Endothelial cell of umbilical vein (primary cell): ENCODE measurements around the gene PCP4L1. TPM values are rescaled to one million over a fixed set of nuclear protein-coding genes. Genes with fewer than 3 reads are reported as not detected.
"Not testable (repeated sequence)": the region's sequence is repeated elsewhere in the genome, so short reads cannot be mapped to it uniquely, and the experiment has no call there.

Source experiments
- BruUV-seq: library from RNA; stranded (reverse); fragments of 400-500 nt; replicated peaks from 2 replicates; lab custom pipeline; 2021; lab: Mats Ljungman, UMichigan
- CTCF ChIA-PET: fragments of 300-600, 350-600 bp; sonication (Branson Sonifier 250); formaldehyde crosslinking; loops from one replicate; lab custom pipeline; 2021; ENCODE audit warnings: antibody characterized with exemption, inconsistent platforms; lab: Charles Lee
- POLR2A ChIA-PET: fragments of 300-600, 350-600 bp; sonication (Branson Sonifier 250); formaldehyde crosslinking; loops from one replicate; lab custom pipeline; 2021; ENCODE audit warnings: antibody characterized with exemption, inconsistent platforms; lab: Charles Lee
- DNase-seq: peaks from one replicate; pipeline ENCODE4 v3.0.0-alpha.2; 2011; ENCODE audit warnings: low read depth, low spot score
- FAIRE-seq: peaks from 2 replicates; lab custom pipeline; 2011; peaks lifted over from hg19 to GRCh38; lab: Jason Lieb, UNC
- H2AFZ ChIP-seq: 2 replicates; pipeline ENCODE4 v1.6.0; 2012; ENCODE audit warnings: low read depth, low read length, control low read depth, inconsistent platforms
- H3K27ac ChIP-seq: 2 replicates; pipeline ENCODE4 v1.5.1; 2011; ENCODE audit warnings: low read depth, mild to moderate bottlenecking, control low read depth, low read length, moderate library complexity; ENCODE audit not compliant: insufficient read depth
- H3K27me3 ChIP-seq, 2 experiments: 2 replicates each; pipeline versions ENCODE4 v1.6.0 to v1.6.1; 2011; ENCODE audit warnings: low read length in 2 of 2, mixed read lengths in 1 of 2; ENCODE audit not compliant: control insufficient read depth in 2 of 2, insufficient read depth in 2 of 2
- H3K36me3 ChIP-seq, 2 experiments: 2 replicates in 1 of 2; 3 replicates in 1 of 2; pipeline ENCODE4 v1.5.1; 2011; ENCODE audit warnings: low read length in 2 of 2, mild to moderate bottlenecking in 1 of 2, moderate library complexity in 1 of 2; ENCODE audit not compliant: control insufficient read depth in 2 of 2, insufficient read depth in 2 of 2; ENCODE audit errors: extremely low read depth in 1 of 2
- H3K4me1 ChIP-seq: 3 replicates; pipeline ENCODE4 v1.5.1; 2011; ENCODE audit warnings: mild to moderate bottlenecking, low read length; ENCODE audit not compliant: control insufficient read depth, insufficient read depth; ENCODE audit errors: extremely low read depth
- H3K4me2 ChIP-seq: 2 replicates; pipeline ENCODE4 v1.6.1; 2011; ENCODE audit warnings: low read length, control low read depth, mixed read lengths; ENCODE audit not compliant: insufficient read depth
- H3K4me3 ChIP-seq, 3 experiments: fragments of 200-600 bp in 1 of 3; sonication (generic), shearing (Covaris generic) in 1 of 3; replicated peaks in 1 of 3; 2 replicates each; pipeline ENCODE4 v1.5.1; 2011 to 2016; ENCODE audit warnings: control low read depth in 3 of 3, low read length in 3 of 3, mild to moderate bottlenecking in 2 of 3, inconsistent platforms in 1 of 3, low read depth in 1 of 3, moderate library complexity in 1 of 3; ENCODE audit not compliant: insufficient read depth in 1 of 3
- H3K79me2 ChIP-seq: 2 replicates; pipeline ENCODE4 v1.6.0; 2012; ENCODE audit warnings: low read length, inconsistent platforms; ENCODE audit not compliant: control insufficient read depth, insufficient read depth
- H3K9ac ChIP-seq: replicated peaks from 2 replicates; pipeline ENCODE3; 2011; ENCODE audit warnings: low read length, control low read depth; ENCODE audit not compliant: insufficient read depth; ENCODE audit errors: extremely low read depth
- H3K9me1 ChIP-seq: replicated peaks from 3 replicates; pipeline ENCODE4 v1.6.0; 2011; ENCODE audit warnings: mild to moderate bottlenecking, low read length; ENCODE audit not compliant: control insufficient read depth, insufficient read depth; ENCODE audit errors: extremely low read depth
- H3K9me3 ChIP-seq: replicated peaks from 2 replicates; pipeline ENCODE4 v1.5.1; 2012; ENCODE audit warnings: low read length, inconsistent platforms; ENCODE audit not compliant: control insufficient read depth, insufficient read depth
- H4K20me1 ChIP-seq: replicated peaks from 2 replicates; pipeline ENCODE3; 2011; ENCODE audit warnings: mild to moderate bottlenecking, low read length; ENCODE audit not compliant: control insufficient read depth, insufficient read depth; ENCODE audit errors: extremely low read depth
- EZH2 ChIP-seq: IDR thresholded peaks from 2 replicates; pipeline ENCODE4 v1.6.1; 2012; ENCODE audit warnings: borderline replicate concordance, low read depth, mild to moderate bottlenecking, moderate library complexity, low read length, inconsistent platforms; ENCODE audit not compliant: severe bottlenecking
- FOS ChIP-seq: IDR thresholded peaks from 2 replicates; pipeline ENCODE4 v1.6.1; 2011; ENCODE audit warnings: mild to moderate bottlenecking, low read length, moderate library complexity, borderline replicate concordance; ENCODE audit not compliant: insufficient read depth
- GATA2 ChIP-seq: IDR thresholded peaks from 2 replicates; pipeline ENCODE4 v1.7.0; 2011; ENCODE audit warnings: low read depth, mild to moderate bottlenecking, moderate library complexity, mixed read lengths, low read length; ENCODE audit not compliant: insufficient read length, insufficient read depth
- JUN ChIP-seq: IDR thresholded peaks from 2 replicates; pipeline ENCODE4 v1.6.1; 2011; ENCODE audit warnings: borderline replicate concordance, low read depth; ENCODE audit not compliant: insufficient read length, insufficient read depth
- MYC ChIP-seq: IDR thresholded peaks from one replicate; pipeline ENCODE4 v1.6.1; 2011; ENCODE audit warnings: mild to moderate bottlenecking, low read depth, low read length
- POLR2A ChIP-seq: IDR thresholded peaks from 2 replicates; pipeline ENCODE4 v1.6.1; 2012; ENCODE audit warnings: low read depth, mild to moderate bottlenecking, control low read depth, low read length
- POLR2AphosphoS5 ChIP-seq: IDR thresholded peaks from 2 replicates; pipeline ENCODE4 v1.6.1; 2012; ENCODE audit warnings: low read depth, mild to moderate bottlenecking, control low read depth, low read length, moderate library complexity; ENCODE audit not compliant: insufficient read depth
- dilution Hi-C: fragments of 300-500 bp; cut with MboI; formaldehyde crosslinking; loops from one replicate; pipeline ENCODE4 v1.15.0; 2019; ENCODE audit warnings: low sequenced_read_pairs; ENCODE audit not compliant: extremely low pct_ligation_motif_present
- intact Hi-C: fragments of 100-400 bp; cut with micrococcal nuclease; formaldehyde crosslinking; loops from one replicate; pipeline ENCODE4 v1.10.0; 2022
- polyA plus RNA-seq, 4 experiments: library from polyadenylated mRNA; depleted of rRNA in 3 of 4; stranded (reverse) in 3 of 4; unstranded in 1 of 4; fragments of >200 nt; gene quantifications; 2 replicates each; pipeline versions ENCODE4 v1.2.1 to v1.2.3, GENCODE V29; 2011 to 2012; ENCODE audit warnings: missing spikeins in 1 of 4
- total RNA-seq: library from RNA; stranded (reverse); gene quantifications from 2 replicates; pipeline ENCODE4 v1.2.3, GENCODE V29; 2021
- TF ChIP-seq, protein P1 (sequence below): IDR thresholded peaks from 2 replicates; pipeline ENCODE4 v1.6.1; 2011; ENCODE audit not compliant: insufficient read depth, insufficient read length
- TF ChIP-seq, protein P2 (sequence below), 2 donors: IDR thresholded peaks; 1 replicate in 1 of 2; 2 replicates in 1 of 2; pipeline ENCODE4 v1.5.1; 2011; ENCODE audit warnings: low read length in 2 of 2, mild to moderate bottlenecking in 2 of 2, moderate library complexity in 2 of 2, control low read depth in 1 of 2, inconsistent platforms in 1 of 2, low read depth in 1 of 2; ENCODE audit not compliant: insufficient read depth in 1 of 2; ENCODE audit errors: extremely low read depth in 1 of 2

Gene PCP4L1
- total and polyA plus RNA-seq, 2 donors (not counting 3 experiments of a cell fraction or from before 2014, with no cell fraction given): not detected

GRCh38 chr1:161315841-161316674, 57.5 kb downstream of the PCP4L1 start:
- CTCF ChIA-PET: interaction anchor here (0.7 kb wide), 1 partner anchor 9 kb away, joined by 4 read pairs; no protein-coding TSS in a partner anchor
- FAIRE-seq, DNase-seq, H3K9me1 ChIP-seq, intact Hi-C loops, H3K27me3 ChIP-seq, dilution Hi-C loops, H2AFZ ChIP-seq, H3K79me2 ChIP-seq, H3K4me1 ChIP-seq, POLR2A ChIA-PET, BruUV-seq, H3K27ac ChIP-seq, H3K36me3 ChIP-seq, H3K4me2 ChIP-seq, H3K9me3 ChIP-seq, H3K9ac ChIP-seq, H4K20me1 ChIP-seq, H3K4me3 ChIP-seq: not testable (repeated sequence)

- no peak overlapping the region for H3K4me2 ChIP-seq
- no TSS peak for BruUV-seq
- intact Hi-C loops (no loop called here), dilution Hi-C loops (no loop called here)
- H3K9me3 ChIP-seq: no peaks in the 10 kb centered on the region
- no peaks in the 10 kb centered on the region for H3K27me3 ChIP-seq
- DNase-seq (no peak), FAIRE-seq (no peak)
- no peak overlapping the region for H3K9ac ChIP-seq
- no peaks in the 10 kb centered on the region for H3K79me2 ChIP-seq
- H3K27ac ChIP-seq: no peak overlapping the region
- H3K36me3 ChIP-seq: peaks cover 0 to 2% of the 10 kb centered on the region in 2 experiments
- H3K4me3 ChIP-seq: no peak overlapping the region
- no peaks in the 10 kb centered on the region for H3K4me1 ChIP-seq
- H4K20me1 ChIP-seq: no peaks in the 10 kb centered on the region
- no peak for TF ChIP-seq GATA2
- TF ChIP-seq POLR2A: no peak
- TF ChIP-seq, protein P1, sequence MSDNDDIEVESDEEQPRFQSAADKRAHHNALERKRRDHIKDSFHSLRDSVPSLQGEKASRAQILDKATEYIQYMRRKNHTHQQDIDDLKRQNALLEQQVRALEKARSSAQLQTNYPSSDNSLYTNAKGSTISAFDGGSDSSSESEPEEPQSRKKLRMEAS: no peak
- TF ChIP-seq, protein P2, sequence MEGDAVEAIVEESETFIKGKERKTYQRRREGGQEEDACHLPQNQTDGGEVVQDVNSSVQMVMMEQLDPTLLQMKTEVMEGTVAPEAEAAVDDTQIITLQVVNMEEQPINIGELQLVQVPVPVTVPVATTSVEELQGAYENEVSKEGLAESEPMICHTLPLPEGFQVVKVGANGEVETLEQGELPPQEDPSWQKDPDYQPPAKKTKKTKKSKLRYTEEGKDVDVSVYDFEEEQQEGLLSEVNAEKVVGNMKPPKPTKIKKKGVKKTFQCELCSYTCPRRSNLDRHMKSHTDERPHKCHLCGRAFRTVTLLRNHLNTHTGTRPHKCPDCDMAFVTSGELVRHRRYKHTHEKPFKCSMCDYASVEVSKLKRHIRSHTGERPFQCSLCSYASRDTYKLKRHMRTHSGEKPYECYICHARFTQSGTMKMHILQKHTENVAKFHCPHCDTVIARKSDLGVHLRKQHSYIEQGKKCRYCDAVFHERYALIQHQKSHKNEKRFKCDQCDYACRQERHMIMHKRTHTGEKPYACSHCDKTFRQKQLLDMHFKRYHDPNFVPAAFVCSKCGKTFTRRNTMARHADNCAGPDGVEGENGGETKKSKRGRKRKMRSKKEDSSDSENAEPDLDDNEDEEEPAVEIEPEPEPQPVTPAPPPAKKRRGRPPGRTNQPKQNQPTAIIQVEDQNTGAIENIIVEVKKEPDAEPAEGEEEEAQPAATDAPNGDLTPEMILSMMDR (IDR thresholded peaks at IDR 0.05; ENCODE audit: extremely low read depth in 1 of 2, insufficient read depth in 1 of 2, low read depth in 1 of 2, low read length in 2 of 2): no peak
- TF ChIP-seq POLR2AphosphoS5: no peak
- no peak for TF ChIP-seq EZH2
- TF ChIP-seq MYC: no peak
- TF ChIP-seq JUN: no peak
- no peak for TF ChIP-seq FOS
- no peak overlapping the region for H2AFZ ChIP-seq
- peaks cover 4% of the 10 kb centered on the region for H3K9me1 ChIP-seq
- ChIA-PET POLR2A (no interaction called here), CTCF (interaction anchor here (1.5 kb wide), 1 partner anchor 17 kb away, joined by 4 read pairs; no protein-coding TSS in a partner anchor)
These were observed 65.5 kb downstream of the PCP4L1 start for GRCh38 chr1:161324020-161324419.
